Umbilical cord (tissue), 2 donors: ENCODE data around the gene SYT17. TPM values are rescaled to one million over a fixed set of nuclear protein-coding genes. Genes with fewer than 3 reads are reported as not detected.
A peak's percentile ranks its signal among the peaks of the same experiment; 100 is the strongest.
"Not testable (repeated sequence)": the region's sequence is repeated elsewhere in the genome, so short reads cannot be mapped to it uniquely, and the experiment has no call there.

Experiments used
- DNase-seq: peaks from one replicate; pipeline ENCODE4 v3.0.0-alpha.2; 2015; ENCODE audit warnings: low spot score
- total RNA-seq: library from RNA; depleted of rRNA; stranded (reverse); fragments of >200 nt; gene quantifications from one replicate; pipeline ENCODE4 v1.2.3, GENCODE V29; 2014; ENCODE audit warnings: low replicate concordance; ENCODE audit not compliant: insufficient read depth

Gene SYT17
- total RNA-seq, 1 donor from 2014 or later, result 9.4 TPM

DNA sequence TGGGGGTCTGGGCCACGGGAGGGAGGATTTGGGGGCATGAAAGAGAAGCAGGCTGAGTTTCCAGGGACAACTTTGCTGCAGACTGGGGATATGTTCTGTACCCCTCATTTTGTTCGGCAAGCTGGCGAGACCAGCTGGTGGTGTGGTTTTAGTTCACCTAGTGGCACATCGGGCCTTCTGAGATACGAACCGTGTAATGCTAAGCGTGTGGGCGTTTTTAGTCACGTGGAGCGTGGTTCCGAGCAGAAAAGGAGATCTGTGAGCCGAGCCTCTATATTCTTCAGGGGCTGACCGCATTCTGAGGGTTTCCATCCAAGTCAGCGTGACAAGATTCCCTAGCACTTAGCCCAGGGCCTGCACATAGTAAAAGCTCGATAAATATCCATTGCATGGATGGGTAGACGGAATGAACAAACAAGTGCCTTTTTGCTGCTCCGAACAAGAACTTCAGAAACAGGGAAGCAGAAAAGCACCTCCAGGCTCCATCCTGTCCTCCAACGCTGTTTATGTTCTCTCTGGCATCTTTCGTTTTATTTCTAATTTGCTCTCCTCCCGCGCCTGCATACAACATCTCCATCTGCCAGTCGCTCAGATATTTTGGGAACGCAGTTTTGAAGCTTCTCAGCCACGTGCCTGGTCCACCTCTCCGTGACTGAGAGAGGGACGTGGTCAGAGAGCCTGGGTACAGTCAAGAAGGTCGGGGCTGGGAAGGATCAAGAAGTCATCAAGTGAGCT is 5.8 kb downstream of the SYT17 start:
- DNase-seq, result no peak

DNA sequence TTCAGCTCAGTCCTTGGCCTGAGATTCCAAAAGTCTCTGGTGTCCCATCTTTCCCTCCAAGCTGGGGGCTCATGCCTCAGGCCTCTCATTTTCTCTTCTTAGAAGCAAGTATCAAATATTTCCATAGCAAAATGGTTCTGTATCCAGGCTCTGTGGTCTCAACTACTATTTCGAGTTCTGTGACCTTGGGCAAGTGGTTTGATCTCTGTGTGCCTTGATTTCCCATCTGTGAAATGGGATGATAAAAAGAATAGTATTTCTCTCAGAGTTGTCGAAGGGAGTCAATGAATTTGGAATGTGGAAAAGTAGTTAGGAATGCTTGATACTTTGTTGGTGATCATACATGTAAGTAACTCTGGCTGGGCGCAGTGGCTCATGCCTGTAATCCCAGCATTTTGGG is 6.4 kb downstream of the SYT17 start:
- DNase-seq, result no peak

- DNase-seq, result no peak
These were observed 7.6 kb downstream of the SYT17 start for GRCh38 chr16:19175492-19176262.

GRCh38 chr16:19177111-19177739 is 9.2 kb downstream of the SYT17 start:
- no peak for DNase-seq

- peak; percentile 32 for DNase-seq
These were observed 11.8 kb downstream of the SYT17 start for GRCh38 chr16:19179546-19180490.

DNA sequence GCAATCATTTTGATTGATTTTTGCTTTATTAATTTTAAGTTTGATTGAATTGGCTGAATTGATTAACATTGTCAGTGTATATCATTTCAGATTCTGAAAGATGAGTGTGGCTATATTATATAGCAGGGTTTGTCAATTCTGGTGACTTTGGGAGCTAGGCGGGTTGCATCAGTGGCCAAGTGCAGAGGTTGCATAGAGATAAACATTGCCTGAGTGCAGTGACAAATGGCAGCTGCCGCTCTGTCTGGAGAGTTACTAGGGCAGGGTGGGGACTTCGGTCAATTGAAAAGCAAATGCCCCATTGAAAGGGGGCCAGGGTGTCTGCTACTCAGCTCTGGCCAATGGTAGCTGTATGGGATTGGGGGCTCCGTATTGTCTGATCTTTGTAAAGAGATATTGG is 12.7 kb downstream of the SYT17 start:
- DNase-seq, result no peak

GRCh38 chr16:19182481-19182880 is 14.4 kb downstream of the SYT17 start:
- no peak for DNase-seq

- DNase-seq, result no peak
These were observed 15.1 kb downstream of the SYT17 start for GRCh38 chr16:19183187-19183586.

GRCh38 chr16:19184823-19185509 is 16.9 kb downstream of the SYT17 start:
- no peak for DNase-seq

DNA sequence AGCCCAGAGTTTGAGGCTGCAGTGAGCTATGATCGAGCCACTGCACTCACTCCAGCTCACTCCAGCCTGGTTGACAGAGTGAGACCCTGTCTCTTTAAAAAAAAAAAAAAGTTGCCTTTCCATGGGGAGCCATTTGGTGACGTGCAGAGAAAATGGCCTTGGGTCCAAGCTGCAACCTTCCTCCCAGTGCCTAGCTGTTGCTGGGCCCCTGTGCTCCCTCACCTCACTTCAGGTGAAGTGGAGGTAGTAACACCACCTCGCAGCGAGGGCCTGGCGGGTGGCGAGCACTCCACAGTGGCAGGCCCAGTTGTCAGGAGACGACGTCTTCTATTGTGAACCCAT is 17.4 kb downstream of the SYT17 start:
- no peak for DNase-seq

DNA sequence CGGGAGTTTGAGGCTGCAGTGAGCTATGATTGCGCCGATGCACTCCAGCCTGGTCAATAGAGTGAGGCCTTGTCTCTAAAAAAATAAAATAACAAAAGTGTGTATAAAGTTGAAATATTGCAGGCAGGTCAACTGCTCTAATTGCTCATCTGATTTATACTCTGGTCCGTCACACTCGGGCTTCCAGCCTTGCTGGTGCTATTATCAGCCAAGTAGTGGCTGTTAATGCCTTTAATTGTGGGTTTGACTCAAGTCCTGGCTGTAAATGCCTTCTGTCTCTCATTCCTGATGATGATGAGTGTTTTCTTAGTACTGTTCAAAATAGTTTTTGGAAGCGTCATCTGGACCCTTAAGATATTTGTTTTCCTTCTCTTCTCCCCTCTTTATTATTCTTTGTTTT is 18.4 kb downstream of the SYT17 start:
- DNase-seq, result no peak

GRCh38 chr16:19187961-19188360 is 19.9 kb downstream of the SYT17 start:
- DNase-seq, result not testable (repeated sequence)

GRCh38 chr16:19188406-19188805 is 20.4 kb downstream of the SYT17 start:
- DNase-seq, result no peak

DNA sequence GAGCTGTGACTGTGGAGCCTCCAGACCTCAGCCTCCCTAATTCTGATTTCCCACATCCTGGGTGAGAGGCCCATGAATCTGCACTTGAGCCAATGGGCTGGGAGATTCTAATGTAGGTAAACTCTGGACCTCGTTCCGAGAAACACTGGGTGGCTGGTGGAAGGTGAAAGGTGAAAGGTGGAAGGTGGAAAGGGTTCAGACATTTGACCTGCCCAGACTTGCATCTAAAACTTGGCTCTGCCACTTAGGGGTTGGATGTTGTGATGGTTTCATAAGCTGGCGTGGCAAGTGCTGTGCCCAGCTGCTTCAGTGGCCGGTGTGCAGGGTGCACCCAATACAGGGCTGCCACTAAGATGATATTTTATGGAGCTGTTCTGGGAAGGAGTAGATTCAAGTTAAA is 24.8 kb downstream of the SYT17 start:
- no peak for DNase-seq

DNA sequence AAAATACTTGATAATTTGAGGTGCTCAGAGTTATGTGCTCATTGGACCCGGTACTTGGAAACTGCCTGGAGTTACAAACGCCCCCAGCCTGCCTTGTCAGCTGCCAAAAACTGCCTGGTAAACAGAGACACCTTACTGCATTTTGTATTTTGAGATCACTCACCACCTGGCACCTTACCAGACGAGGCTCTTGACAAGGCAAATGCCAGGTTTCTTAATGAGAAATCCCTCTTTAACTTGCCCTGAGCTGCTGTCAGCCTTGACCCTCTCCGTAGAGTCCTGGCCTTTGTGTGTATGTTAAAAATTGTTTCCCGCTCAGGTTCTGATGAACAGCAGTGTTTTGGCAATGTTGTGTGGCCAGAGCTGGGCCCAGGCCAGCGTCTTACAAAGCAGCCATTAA is 28.8 kb downstream of the SYT17 start:
- DNase-seq, result no peak

DNA sequence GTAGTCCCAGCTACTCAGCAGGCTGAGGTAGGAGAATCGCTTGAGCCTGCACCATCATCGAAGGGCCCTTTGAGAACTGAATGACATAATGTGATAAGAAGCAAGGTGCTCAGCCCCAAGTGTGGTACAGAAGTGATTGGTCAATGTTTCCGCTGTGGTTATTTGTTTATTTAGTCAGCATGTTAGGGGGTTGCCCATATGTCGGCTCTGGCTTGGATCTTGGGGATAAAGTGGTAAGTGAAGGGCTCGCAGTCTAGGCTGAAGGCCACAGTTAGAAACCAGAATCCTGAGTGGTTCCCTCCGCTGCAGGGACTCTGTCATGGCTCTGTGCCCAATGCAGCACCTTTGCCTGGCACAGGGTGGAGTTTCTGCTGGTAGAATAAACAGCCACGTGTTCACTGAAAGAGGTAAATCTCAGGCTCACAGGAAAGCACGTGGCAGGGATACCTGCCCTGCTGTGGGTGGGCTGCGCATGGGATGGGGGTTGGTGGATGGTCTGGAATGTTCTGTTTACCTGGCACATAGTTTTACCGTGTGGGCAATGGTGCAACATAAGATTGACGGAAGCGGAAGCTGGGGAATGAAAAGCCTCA is 35.4 kb downstream of the SYT17 start:
- no peak for DNase-seq

- DNase-seq, result no peak
These were observed 42.4 kb downstream of the SYT17 start for GRCh38 chr16:19210280-19210924.

DNA sequence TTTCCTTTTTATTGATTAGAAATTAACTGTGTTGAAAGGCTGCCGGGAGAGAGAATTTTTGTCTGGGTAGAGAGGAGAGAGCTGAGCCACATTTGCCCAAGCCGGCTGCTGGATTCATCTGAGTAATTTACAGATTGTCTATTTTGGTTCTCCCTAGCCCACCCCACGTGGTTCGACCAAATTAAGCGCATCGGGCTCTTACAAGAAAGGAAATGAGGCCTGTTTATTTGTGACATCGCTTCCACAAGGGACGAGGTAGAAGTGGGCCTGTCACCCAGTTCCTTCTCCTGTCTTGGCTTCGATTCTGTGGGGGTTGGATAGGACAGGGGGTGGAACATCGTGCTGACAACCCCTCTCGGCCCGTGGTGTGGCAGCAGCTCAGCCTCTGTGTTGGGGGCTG is 42.9 kb downstream of the SYT17 start:
- no peak for DNase-seq

- no peak for DNase-seq
These were observed 44.0 kb downstream of the SYT17 start for GRCh38 chr16:19212059-19212458.

DNA sequence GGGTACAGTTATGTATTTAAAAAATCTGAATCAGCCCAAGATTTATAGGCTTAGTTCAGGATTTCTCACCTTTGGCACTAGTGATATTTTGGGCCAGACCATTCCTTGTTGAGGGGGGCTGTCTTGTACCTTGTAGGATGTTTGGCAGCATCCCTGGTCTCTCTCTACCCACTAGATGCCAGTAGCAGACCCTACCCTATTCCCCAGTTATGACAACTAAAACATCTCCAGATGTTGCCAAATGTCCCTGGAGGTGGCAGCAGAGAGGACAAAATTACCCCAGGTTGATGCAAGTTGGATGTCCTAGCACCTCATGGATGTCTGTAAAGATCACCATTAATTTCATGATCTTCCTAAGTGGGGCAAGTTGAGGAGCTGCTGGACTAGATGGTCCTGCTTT is 45.8 kb downstream of the SYT17 start:
- DNase-seq, result no peak
